Mesodermal cell (in vitro differentiated cells): ENCODE measurements around the gene SMTN. TPM values are rescaled to one million over a fixed set of nuclear protein-coding genes. Genes with fewer than 3 reads are reported as not detected.
A peak's percentile ranks its signal among the peaks of the same experiment; 100 is the strongest.

ENCODE experiments used
- H3K27ac ChIP-seq: 2 replicates; pipeline ENCODE4 v1.7.0; 2013; ENCODE audit warnings: mild to moderate bottlenecking, low read depth, low read length, moderate library complexity; ENCODE audit not compliant: severe bottlenecking
- H3K36me3 ChIP-seq: 2 replicates; pipeline ENCODE4 v1.7.1; 2013; ENCODE audit warnings: mild to moderate bottlenecking, low read length, moderate library complexity; ENCODE audit not compliant: control insufficient read depth, insufficient read depth
- H3K4me1 ChIP-seq: one replicate; pipeline ENCODE4 v1.7.1; 2013; ENCODE audit warnings: mild to moderate bottlenecking, low read length; ENCODE audit not compliant: insufficient read depth, control insufficient read depth, poor library complexity, severe bottlenecking
- H3K4me3 ChIP-seq: 2 replicates; pipeline ENCODE4 v1.7.0; 2013; ENCODE audit warnings: low read length, control low read depth, mild to moderate bottlenecking; ENCODE audit not compliant: insufficient read depth, poor library complexity, severe bottlenecking; ENCODE audit errors: extremely low read depth
- H3K9me3 ChIP-seq: 2 replicates; pipeline ENCODE4 v1.7.1; 2013; ENCODE audit warnings: mild to moderate bottlenecking, low read length, moderate library complexity; ENCODE audit not compliant: control insufficient read depth
- WGBS, 2 experiments: methylation state at CpG; one replicate each; pipeline ENCODE4 v1.1.5; 2013; ENCODE audit warnings: missing lambda C conversion rate in 2 of 2; ENCODE audit not compliant: insufficient coverage in 2 of 2; 5-methylcytosine and 5-hydroxymethylcytosine counted together
- polyA plus RNA-seq, 2 experiments: library from polyadenylated mRNA; stranded (reverse); fragments of 50-300 nt; gene quantifications; one replicate each; pipeline ENCODE4 v1.2.3, GENCODE V29; 2013

The SMTN gene
- 77.2 TPM for polyA plus RNA-seq (2013, experiment 1 of 2)
- 67.7 TPM for polyA plus RNA-seq (2013, experiment 2 of 2)

- 1% methylated on average over 36 to 53 of the region's 63 CpGs for WGBS, 2 experiments
- H3K36me3 ChIP-seq, result peaks cover 13% of the 10 kb centered on the region
- H3K4me3 ChIP-seq, result peak within 1 kb of the TSS; percentile 60
- H3K9me3 ChIP-seq, result no peaks in the 10 kb centered on the region
- peak within 1 kb of the TSS; percentile 93 for H3K27ac ChIP-seq
- H3K4me1 ChIP-seq, result peaks cover 24% of the 10 kb centered on the region
Measured at GRCh38 chr22:31080848-31081649, at the start of gene SMTN. Gene SMTN, plus strand, starts transcription at chr22:31081318. Its CDS starts 1,941 bp downstream, at chr22:31083259.

- Histone ChIP-seq H3K9me3 (no peaks in the 10 kb centered on the region), H3K27ac (no peak overlapping the region), H3K4me1 (no peaks in the 10 kb centered on the region), H3K4me3 (no peak overlapping the region), H3K36me3 (no peaks in the 10 kb centered on the region)
- WGBS, 2 experiments, result 90 to 93% methylated on average over 16 to 17 of the region's 20 CpGs
Measured at GRCh38 chr22:31036671-31037550, 44.2 kb upstream of the SMTN start.

GRCh38 chr22:31038686-31039085, 42.4 kb upstream of the SMTN start:
- no peaks in the 10 kb centered on the region for H3K36me3 ChIP-seq
- no peaks in the 10 kb centered on the region for H3K4me1 ChIP-seq
- no CpG with 5 or more reads among the region's 1 CpG for WGBS, 2 experiments
- H3K4me3 ChIP-seq, result no peak overlapping the region
- H3K27ac ChIP-seq, result no peak overlapping the region
- H3K9me3 ChIP-seq, result no peaks in the 10 kb centered on the region

GRCh38 chr22:31039393-31039792, 41.7 kb upstream of the SMTN start:
- 78 to 79% methylated on average over 6 to 9 of the region's 9 CpGs for WGBS, 2 experiments
- Histone ChIP-seq H3K9me3 (no peaks in the 10 kb centered on the region), H3K36me3 (no peaks in the 10 kb centered on the region), H3K4me3 (no peak overlapping the region), H3K27ac (peak overlapping the region; percentile 16), H3K4me1 (no peaks in the 10 kb centered on the region)

- Histone ChIP-seq H3K27ac (no peak overlapping the region), H3K9me3 (no peaks in the 10 kb centered on the region), H3K4me1 (peaks cover 2% of the 10 kb centered on the region), H3K36me3 (no peaks in the 10 kb centered on the region), H3K4me3 (no peak overlapping the region)
- 85% methylated on average over 2 of the region's 3 CpGs; no CpG with 5 or more reads in 1 of the 2 experiments for whole genome bisulfite sequencing, 2 experiments
Measured at GRCh38 chr22:31040542-31041398, 40.3 kb upstream of the SMTN start.

- Histone ChIP-seq H3K4me1 (peaks cover 13% of the 10 kb centered on the region), H3K27ac (no peak overlapping the region), H3K36me3 (no peaks in the 10 kb centered on the region), H3K9me3 (peaks cover 8% of the 10 kb centered on the region), H3K4me3 (no peak overlapping the region)
- 85 to 97% methylated on average over 5 to 12 of the region's 13 CpGs for WGBS, 2 experiments
Measured at GRCh38 chr22:31044262-31044861, 36.8 kb upstream of the SMTN start.

- peak overlapping the region; percentile 92 for H3K27ac ChIP-seq
Measured at GRCh38 chr22:31045900-31046538, 35.1 kb upstream of the SMTN start.

GRCh38 chr22:31046539-31047226, 34.4 kb upstream of the SMTN start:
- Histone ChIP-seq H3K27ac (peak overlapping the region; percentile 92), H3K36me3 (no peaks in the 10 kb centered on the region), H3K4me3 (no peak overlapping the region), H3K4me1 (peaks cover 13% of the 10 kb centered on the region), H3K9me3 (peaks cover 8% of the 10 kb centered on the region)
- WGBS, 2 experiments, result 74 to 75% methylated on average over 5 to 10 of the region's 11 CpGs

More at GRCh38 chr22:31045900-31046538, 35.1 kb upstream of the SMTN start:
- 81 to 100% methylated on average over 2 to 3 of the region's 4 CpGs for WGBS, 2 experiments
- peaks cover 8% of the 10 kb centered on the region for H3K9me3 ChIP-seq
- no peak overlapping the region for H3K4me3 ChIP-seq
- H3K4me1 ChIP-seq, result peaks cover 13% of the 10 kb centered on the region
- no peaks in the 10 kb centered on the region for H3K36me3 ChIP-seq

GRCh38 chr22:31048570-31048969, 32.5 kb upstream of the SMTN start:
- no peaks in the 10 kb centered on the region for H3K36me3 ChIP-seq
- WGBS, 2 experiments, result 93 to 95% methylated on average over 4 of the region's 4 CpGs

More at GRCh38 chr22:31048570-31048969, 32.5 kb upstream of the SMTN start:
- Histone ChIP-seq H3K4me1 (peaks cover 13% of the 10 kb centered on the region), H3K4me3 (no peak overlapping the region), H3K27ac (no peak overlapping the region), H3K9me3 (peaks cover 8% of the 10 kb centered on the region)
